KOPT-K1 (cell line): ENCODE measurements around the gene NOTO.

ENCODE experiments used
- H3K27ac ChIP-seq: fragments of 200-600 bp; sonication (generic); 2 replicates; pipeline ENCODE4 v1.5.1; 2016; ENCODE audit warnings: antibody characterized with exemption, mild to moderate bottlenecking, low read depth, low read length; ENCODE audit not compliant: poor library complexity, severe bottlenecking
- H3K36me3 ChIP-seq: fragments of 200-600 bp; sonication (generic); 2 replicates; pipeline ENCODE4 v1.5.1; 2017; ENCODE audit warnings: antibody characterized with exemption, mild to moderate bottlenecking, low read length, moderate library complexity; ENCODE audit not compliant: insufficient read depth
- H3K9me3 ChIP-seq: fragments of 200-600 bp; sonication (generic); 2 replicates; pipeline ENCODE4 v1.5.1; 2017; ENCODE audit warnings: antibody characterized with exemption, low read length, mild to moderate bottlenecking; ENCODE audit not compliant: insufficient read depth, poor library complexity, severe bottlenecking

The NOTO gene

DNA sequence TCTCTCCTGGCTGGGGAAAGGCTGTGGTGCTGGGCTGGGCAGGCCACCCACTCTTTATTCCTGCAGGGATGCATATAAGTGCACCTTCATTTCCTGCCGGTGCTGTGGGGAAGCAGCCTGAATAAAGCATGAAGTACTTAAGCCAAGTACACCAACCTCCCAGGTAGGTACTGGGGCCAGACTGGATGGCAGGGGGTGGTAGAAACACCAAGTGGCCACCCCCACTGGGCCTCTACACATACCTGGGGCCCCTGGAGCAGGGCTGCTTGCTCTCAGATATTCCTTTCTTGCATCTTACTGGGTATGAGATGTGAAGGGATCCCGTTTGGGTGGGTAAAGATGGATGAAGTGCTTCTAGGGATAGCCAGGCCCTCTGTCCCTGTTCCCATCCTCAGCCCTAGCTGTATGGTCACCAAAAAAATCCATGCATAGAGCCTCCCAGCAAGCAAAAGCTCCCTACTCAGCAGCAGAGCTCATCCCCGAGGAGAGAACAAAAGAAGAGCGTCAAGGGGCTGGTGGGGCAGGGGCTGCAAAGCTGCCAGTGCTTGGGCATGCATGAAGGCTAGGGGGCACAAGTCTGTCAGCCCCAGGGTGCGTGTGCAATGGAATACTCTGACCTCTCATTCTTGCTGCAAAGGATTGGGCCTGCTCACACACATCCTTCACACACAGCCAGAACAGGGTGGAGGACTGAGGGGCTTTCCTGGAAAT is 53.7 kb downstream of the NOTO start:
- no peak overlapping the region for H3K27ac ChIP-seq
- H3K9me3 ChIP-seq = no peaks in the 10 kb centered on the region
- peaks cover 94% of the 10 kb centered on the region for H3K36me3 ChIP-seq

GRCh38 chr2:73256618-73256922 is 54.2 kb downstream of the NOTO start:
- Histone ChIP-seq H3K36me3 (peaks cover 93% of the 10 kb centered on the region), H3K27ac (no peak overlapping the region), H3K9me3 (no peaks in the 10 kb centered on the region)

- H3K36me3 ChIP-seq = peaks cover 91% of the 10 kb centered on the region
- no peaks in the 10 kb centered on the region for H3K9me3 ChIP-seq
- H3K27ac ChIP-seq = no peak overlapping the region
Observed at GRCh38 chr2:73257021-73257420, 54.6 kb downstream of the NOTO start.

DNA sequence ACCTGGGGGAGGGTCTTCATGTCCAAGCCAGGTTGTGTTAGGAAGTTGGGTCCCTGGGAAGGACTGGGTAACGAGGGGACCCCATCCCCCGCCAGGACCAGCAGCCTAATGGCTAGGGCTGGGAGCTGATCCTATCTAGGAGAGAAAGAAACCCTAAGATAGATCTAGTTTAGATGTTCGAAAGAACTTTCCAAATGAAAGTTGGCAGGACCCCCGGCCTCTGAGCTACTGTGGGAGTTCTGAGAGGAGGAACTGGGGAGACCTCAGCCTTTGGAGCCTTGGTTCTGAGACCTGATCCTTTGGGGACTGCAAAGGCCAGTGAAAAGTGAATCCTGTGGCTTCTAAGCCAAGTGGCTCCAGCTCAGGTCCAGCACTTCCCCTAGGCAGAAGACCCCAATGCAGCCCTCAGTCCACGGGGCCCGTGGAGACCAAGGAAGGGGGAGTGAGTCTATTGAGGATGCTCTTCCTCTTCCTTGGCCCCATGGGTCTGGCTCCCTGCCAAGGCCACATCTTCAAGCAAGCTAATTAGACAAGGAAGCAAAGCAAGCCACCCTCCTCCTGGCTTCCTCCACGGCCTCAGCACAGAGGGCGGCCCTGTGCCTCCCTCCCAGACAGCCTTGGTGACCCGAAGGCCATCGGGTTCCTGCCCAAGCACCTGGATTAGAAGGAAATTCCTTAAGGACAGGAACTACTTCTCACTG is 55.2 kb downstream of the NOTO start:
- H3K9me3 ChIP-seq = no peaks in the 10 kb centered on the region
- H3K27ac ChIP-seq = no peak overlapping the region
- peaks cover 90% of the 10 kb centered on the region for H3K36me3 ChIP-seq

DNA sequence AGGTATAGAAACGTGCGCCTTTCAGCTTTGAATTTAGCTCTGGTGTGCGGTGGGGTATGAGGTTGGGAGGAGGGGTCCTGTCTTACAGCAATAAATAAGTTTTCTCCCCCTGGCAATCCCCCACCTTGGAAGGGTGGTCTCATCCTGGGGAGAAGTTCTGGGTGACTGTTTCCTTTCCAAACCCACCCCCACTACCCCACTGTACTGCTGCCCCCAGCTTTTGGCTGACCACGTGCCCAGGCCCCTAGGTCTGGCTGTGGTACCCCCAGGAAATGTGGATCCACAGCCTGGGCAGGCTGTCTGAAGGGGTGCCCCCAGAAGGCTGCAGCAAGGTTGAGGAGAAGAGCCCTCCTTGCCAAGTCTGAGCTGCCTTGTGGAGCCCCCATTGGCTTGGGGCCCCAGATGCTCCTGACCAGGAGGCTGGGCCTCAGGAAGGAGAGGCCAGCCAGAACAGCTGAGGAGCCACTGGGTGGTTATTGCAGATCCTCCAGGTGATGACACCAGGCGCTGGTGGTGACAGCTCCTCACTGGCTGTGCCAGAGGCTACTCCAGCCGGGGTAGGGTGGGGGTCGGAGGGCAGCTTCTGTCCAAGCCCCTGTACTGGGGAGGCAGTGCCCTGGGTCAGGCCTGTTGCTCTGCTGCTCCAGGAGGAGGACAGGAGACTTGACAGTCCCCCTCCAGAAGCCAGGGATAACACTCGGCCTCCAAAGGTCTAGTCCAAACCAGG is 56.0 kb downstream of the NOTO start:
- Histone ChIP-seq H3K9me3 (no peaks in the 10 kb centered on the region), H3K36me3 (peaks cover 89% of the 10 kb centered on the region), H3K27ac (no peak overlapping the region)

DNA sequence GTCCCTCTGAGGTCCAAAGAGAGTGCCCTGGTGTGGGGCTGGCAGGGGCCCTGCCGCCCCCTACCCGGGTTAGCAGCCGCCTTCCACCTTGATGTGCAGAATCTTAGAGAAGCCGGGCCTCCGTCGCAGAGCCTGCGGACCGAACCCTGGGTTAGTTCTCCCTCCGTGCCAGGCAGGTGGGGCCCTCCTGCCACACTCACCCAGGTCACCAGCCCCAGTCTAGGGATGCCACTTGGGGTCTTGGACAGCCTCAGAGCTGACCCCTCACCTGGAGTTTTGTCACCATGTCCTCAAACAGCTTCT is 56.5 kb downstream of the NOTO start:
- Histone ChIP-seq H3K36me3 (peaks cover 89% of the 10 kb centered on the region), H3K27ac (no peak overlapping the region), H3K9me3 (no peaks in the 10 kb centered on the region)

- Histone ChIP-seq H3K36me3 (peaks cover 89% of the 10 kb centered on the region), H3K9me3 (no peaks in the 10 kb centered on the region), H3K27ac (no peak overlapping the region)
Observed at GRCh38 chr2:73259276-73259675, 56.9 kb downstream of the NOTO start.

DNA sequence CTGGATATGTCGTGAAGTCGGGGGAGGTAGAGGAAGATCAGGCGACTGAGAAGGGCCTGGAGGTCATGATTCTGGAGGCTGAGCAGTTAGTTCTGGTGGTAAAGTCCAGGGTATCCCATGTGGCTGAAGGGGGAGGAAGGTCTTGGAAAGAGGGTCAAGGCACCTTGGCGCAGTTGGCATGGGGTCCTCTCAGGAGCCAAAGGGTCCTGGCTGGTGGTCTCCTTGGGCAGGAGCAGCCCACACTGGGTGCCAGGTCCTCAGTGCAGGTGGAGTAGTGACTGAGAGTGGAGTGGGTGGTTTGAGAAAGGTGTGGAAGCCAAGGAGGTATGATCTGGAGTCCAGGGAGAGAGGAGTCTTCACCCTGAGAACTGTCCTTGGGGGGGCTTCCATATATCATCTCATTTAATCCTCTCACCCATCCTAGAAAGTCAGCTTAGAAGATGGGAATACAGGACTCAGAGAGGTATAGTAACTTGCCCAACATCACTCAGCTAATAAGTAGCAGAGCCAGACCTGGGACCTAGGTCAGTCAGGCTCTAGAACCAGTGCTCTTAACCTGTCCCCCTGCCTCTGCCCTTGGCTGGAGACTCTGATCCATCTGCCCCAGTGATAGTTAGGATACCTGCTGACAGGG is 57.4 kb downstream of the NOTO start:
- no peaks in the 10 kb centered on the region for H3K9me3 ChIP-seq
- peaks cover 89% of the 10 kb centered on the region for H3K36me3 ChIP-seq

DNA sequence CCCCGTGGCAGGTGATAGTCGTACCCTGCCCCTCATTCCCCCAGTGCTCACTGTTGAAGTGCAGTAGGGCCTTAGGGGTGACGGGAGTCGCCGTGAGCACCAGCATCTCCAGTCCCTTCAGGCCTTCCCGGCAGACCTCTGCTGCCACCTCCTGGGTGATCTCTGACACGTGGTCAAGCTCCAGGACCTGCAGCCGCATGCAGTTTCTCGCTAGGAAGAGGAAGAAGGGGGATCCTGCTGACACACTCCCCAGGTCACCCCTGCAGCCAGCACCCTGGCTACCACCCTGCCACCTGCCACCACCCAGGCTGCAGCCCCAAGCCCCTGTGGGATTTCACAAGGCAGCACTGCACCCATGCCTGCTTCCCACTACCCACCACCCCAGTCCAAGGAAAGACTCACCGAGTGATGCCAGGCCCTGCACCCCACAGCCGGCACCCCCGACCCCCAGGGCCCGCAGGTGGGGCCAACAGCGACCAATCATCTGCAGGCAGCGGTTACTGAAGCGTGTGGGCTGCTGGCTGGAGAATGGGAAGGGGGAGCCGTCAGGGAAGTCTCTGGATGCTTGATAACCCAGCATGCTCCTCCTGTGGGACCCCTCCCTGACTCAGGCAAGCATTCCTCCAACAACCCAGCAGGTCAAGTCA is 58.1 kb downstream of the NOTO start:
- Histone ChIP-seq H3K9me3 (no peaks in the 10 kb centered on the region), H3K36me3 (peaks cover 89% of the 10 kb centered on the region), H3K27ac (no peak overlapping the region)

More for the DNA sequence above, 57.4 kb downstream of the NOTO start:
- H3K27ac ChIP-seq = no peak overlapping the region
